ENCODE results near the gene HHLA2.
"Not testable (repeated sequence)": the region's sequence is repeated elsewhere in the genome, so short reads cannot be mapped to it uniquely, and the experiment has no call there.

The HHLA2 gene, protein sequence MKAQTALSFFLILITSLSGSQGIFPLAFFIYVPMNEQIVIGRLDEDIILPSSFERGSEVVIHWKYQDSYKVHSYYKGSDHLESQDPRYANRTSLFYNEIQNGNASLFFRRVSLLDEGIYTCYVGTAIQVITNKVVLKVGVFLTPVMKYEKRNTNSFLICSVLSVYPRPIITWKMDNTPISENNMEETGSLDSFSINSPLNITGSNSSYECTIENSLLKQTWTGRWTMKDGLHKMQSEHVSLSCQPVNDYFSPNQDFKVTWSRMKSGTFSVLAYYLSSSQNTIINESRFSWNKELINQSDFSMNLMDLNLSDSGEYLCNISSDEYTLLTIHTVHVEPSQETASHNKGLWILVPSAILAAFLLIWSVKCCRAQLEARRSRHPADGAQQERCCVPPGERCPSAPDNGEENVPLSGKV

DNA sequence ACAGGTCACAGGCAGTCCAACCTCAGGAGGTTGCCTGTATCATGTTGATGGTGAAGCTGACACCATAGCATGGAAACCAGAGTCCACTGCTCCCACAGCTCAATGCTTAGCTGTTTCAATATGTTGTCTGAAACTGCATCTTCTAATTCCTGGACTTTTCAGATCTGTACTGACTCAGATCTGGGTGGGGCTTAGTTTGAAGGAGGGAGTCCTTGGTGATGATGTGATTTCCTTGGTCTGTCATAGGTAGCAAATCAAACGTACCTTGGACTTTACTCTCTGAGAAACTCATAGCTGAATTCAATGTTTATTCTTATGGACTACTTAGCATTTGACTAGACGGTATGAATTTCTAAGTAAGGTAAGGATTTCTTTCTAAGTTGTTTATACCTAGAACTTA, at the start of gene HHLA2:
TSS of gene HHLA2 (plus strand) at position 310 of the 400 bp plus-strand sequence. CDS start 55,266 bp downstream, outside the sequence.
- H3K4me3 ChIP-seq (replicated peaks in 1 of 2; ENCODE audit: low read depth in 2 of 2, low read length in 2 of 2) = no peak within 1 kb of the TSS
- DNase-seq (ENCODE audit: low read depth in 2 of 2) = no peak
- no peak for TF ChIP-seq CTCF (IDR thresholded peaks at IDR 0.05; ENCODE audit: low read depth, low read length)

- peak; percentile 12 to 18 for DNase-seq (ENCODE audit: low read depth in 2 of 2)
- no peak overlapping the region for H3K4me3 ChIP-seq (replicated peaks in 1 of 2; ENCODE audit: low read depth in 2 of 2, low read length in 2 of 2)
- no peak for TF ChIP-seq CTCF (IDR thresholded peaks at IDR 0.05; ENCODE audit: low read depth, low read length)
Measured at GRCh38 chr3:108250626-108251025, 45.7 kb upstream of the HHLA2 start.

DNA sequence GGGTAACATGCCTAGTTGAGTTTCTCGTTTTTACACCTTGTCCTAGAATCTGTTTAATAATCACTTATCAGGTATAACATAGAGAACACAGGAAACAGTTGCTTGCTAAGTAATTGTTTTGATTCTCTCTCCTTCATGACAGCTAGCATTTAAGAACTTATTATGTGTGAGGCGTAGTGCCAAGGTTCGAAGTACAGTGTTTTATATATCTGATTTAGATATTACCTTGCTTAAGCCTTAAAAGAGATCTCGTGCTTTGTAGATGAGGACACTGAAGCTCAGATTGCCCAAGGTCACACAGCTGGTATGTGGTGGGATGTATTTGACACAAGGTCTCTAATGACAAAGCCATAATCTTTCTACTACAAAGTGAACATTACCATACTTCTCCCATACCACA, 45.1 kb upstream of the HHLA2 start:
- TF ChIP-seq CTCF (IDR thresholded peaks at IDR 0.05; ENCODE audit: low read depth, low read length) = no peak
- H3K4me3 ChIP-seq (replicated peaks in 1 of 2; ENCODE audit: low read depth in 2 of 2, low read length in 2 of 2) = no peak overlapping the region
- DNase-seq (ENCODE audit: low read depth in 2 of 2) = no peak

DNA sequence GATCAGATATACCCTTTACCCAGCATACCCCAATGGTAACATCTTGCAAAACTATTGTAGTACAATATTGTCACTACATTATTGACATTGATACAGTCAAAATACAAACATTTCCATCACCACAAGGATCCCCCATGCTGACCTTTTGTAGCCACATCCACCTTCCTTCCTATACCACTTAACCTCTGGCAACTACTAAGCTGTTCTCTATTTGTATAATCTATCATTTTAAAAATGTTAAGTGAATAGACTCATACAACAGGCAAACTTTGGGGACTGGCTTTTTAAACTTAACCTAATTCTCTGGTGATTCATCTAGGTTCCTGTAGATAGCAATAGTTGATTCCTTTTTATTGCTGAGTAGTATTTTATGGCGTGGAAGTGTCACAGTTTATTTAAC, 44.5 kb upstream of the HHLA2 start:
- no peak for TF ChIP-seq CTCF (IDR thresholded peaks at IDR 0.05; ENCODE audit: low read depth, low read length)
- DNase-seq (ENCODE audit: low read depth in 2 of 2) = no peak
- no peak overlapping the region for H3K4me3 ChIP-seq (replicated peaks in 1 of 2; ENCODE audit: low read depth in 2 of 2, low read length in 2 of 2)

DNA sequence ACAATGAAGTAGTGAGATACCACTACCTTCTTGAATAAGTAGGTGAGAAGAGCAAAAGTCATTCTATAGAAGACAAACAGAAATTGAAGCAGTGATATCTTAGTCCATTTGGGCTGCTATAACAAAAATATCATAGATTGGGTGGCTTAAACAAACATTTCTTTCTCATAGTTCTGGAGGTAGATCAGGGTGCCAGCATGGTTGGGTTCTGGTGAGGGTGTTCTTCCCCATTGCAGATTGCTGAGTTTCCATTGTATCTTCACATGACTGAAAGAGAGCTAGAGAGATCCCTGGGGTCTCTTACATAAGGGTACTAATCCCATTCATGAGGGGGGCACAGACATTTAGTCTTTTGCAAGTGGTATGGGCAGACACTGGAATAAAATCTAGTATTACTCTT, 41.2 kb upstream of the HHLA2 start:
- no peak for DNase-seq (ENCODE audit: low read depth in 2 of 2)
- H3K4me3 ChIP-seq (replicated peaks in 1 of 2; ENCODE audit: low read depth in 2 of 2, low read length in 2 of 2) = no peak overlapping the region
- TF ChIP-seq CTCF (IDR thresholded peaks at IDR 0.05; ENCODE audit: low read depth, low read length) = no peak

- not testable (repeated sequence) for DNase-seq (ENCODE audit: low read depth in 2 of 2); H3K4me3 ChIP-seq (replicated peaks in 1 of 2; ENCODE audit: low read depth in 2 of 2, low read length in 2 of 2)
Measured at GRCh38 chr3:108264534-108265298, 31.6 kb upstream of the HHLA2 start.

GRCh38 chr3:108268235-108268634, 28.1 kb upstream of the HHLA2 start:
- not testable (repeated sequence) for H3K4me3 ChIP-seq (replicated peaks in 1 of 2; ENCODE audit: low read depth in 2 of 2, low read length in 2 of 2)

More at GRCh38 chr3:108268235-108268634, 28.1 kb upstream of the HHLA2 start:
- not testable (repeated sequence) for DNase-seq (ENCODE audit: low read depth in 2 of 2)
